Thyroid gland (tissue), 4 donors: ENCODE data around the gene PARP9.

ENCODE experiments used
- POLR2A ChIP-seq, 2 donors: fragments of 450-650 bp; IDR thresholded peaks; one replicate each; pipeline ENCODE4 v1.6.1; 2017; ENCODE audit warnings: antibody characterized with exemption in 2 of 2, mild to moderate bottlenecking in 2 of 2, moderate library complexity in 1 of 2
- TF ChIP-seq, protein P1 (sequence below), 6 experiments: fragments of 200-600 bp in 3 of 6; fragments of 450-650 bp in 3 of 6; sonication (generic) in 3 of 6; IDR thresholded peaks; one replicate each; pipeline ENCODE4 v1.5.1; 2016 to 2019; ENCODE audit warnings: antibody characterized with exemption in 6 of 6, mild to moderate bottlenecking in 2 of 6, inconsistent platforms in 1 of 6, moderate library complexity in 1 of 6

DNA sequence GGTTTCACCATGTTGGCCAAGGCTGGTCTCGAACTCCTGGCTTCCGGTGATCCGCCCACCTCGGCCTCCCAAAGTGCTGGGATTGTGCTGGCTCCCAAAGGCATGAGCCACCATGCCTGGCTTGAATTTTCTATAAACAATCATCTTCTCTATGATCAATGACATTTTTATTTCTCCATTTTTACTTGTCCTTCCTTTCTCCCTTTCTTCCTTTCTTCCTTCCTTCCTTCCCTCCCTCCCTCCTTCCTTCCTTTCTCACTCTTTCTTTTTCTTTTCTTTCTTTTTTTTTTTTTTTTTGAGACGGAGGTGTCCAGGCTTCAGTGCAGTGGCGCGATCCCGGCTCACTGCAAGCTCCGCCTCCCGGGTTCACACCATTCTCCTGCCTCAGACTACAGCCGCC lies 40.8 kb downstream of the PARP9 start:
- TF ChIP-seq, protein P1, sequence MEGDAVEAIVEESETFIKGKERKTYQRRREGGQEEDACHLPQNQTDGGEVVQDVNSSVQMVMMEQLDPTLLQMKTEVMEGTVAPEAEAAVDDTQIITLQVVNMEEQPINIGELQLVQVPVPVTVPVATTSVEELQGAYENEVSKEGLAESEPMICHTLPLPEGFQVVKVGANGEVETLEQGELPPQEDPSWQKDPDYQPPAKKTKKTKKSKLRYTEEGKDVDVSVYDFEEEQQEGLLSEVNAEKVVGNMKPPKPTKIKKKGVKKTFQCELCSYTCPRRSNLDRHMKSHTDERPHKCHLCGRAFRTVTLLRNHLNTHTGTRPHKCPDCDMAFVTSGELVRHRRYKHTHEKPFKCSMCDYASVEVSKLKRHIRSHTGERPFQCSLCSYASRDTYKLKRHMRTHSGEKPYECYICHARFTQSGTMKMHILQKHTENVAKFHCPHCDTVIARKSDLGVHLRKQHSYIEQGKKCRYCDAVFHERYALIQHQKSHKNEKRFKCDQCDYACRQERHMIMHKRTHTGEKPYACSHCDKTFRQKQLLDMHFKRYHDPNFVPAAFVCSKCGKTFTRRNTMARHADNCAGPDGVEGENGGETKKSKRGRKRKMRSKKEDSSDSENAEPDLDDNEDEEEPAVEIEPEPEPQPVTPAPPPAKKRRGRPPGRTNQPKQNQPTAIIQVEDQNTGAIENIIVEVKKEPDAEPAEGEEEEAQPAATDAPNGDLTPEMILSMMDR (IDR thresholded peaks at IDR 0.05) = no peak
- TF ChIP-seq POLR2A (IDR thresholded peaks at IDR 0.05) = no peak
